K562 (cell line): ENCODE data around the gene NUP188. TPM values are rescaled to one million over a fixed set of nuclear protein-coding genes. Genes with fewer than 3 reads are reported as not detected.

ENCODE experiments used
- CTCFL ChIP-seq: IDR thresholded peaks from 2 replicates; pipeline ENCODE4 v1.6.1; 2011; ENCODE audit warnings: borderline replicate concordance, low read depth, mild to moderate bottlenecking, moderate library complexity, low read length; ENCODE audit not compliant: insufficient read depth, poor library complexity, severe bottlenecking
- ELF2 ChIP-seq: fragments of 250-450 bp; sonication (Bioruptor Pico); IDR thresholded peaks from 2 replicates; pipeline ENCODE4 v1.5.0; 2021; ENCODE audit warnings: mild to moderate bottlenecking
- RBBP5 ChIP-seq: fragments of 200-600 bp; sonication (generic); IDR thresholded peaks from 2 replicates; pipeline ENCODE4 v1.6.1; 2012; ENCODE audit warnings: borderline replicate concordance, mild to moderate bottlenecking, low read length, control low read depth, inconsistent platforms; ENCODE audit not compliant: insufficient read depth, poor library complexity, severe bottlenecking
- RUNX1 ChIP-seq: sonication (generic); IDR thresholded peaks from 2 replicates; pipeline ENCODE4 v1.6.1; 2016; ENCODE audit warnings: antibody characterized with exemption, low read depth
- TEAD4 ChIP-seq, 2 experiments: sonication (generic) in 1 of 2; formaldehyde crosslinking in 1 of 2; IDR thresholded peaks; 2 replicates each; pipeline versions ENCODE4 v1.6.1 to v1.8.0; 2012 to 2022; ENCODE audit warnings: borderline replicate concordance in 1 of 2, inconsistent platforms in 1 of 2, low read length in 1 of 2, mild to moderate bottlenecking in 1 of 2, missing genetic modification reagents in 1 of 2
- THRB ChIP-seq: fragments of 450-650 bp; formaldehyde crosslinking; conservative IDR thresholded peaks from 2 replicates; pipeline ENCODE4 v1.4.0; 2022; ENCODE audit warnings: mild to moderate bottlenecking, missing genetic modification characterization
- polyA plus RNA-seq, 8 experiments: library from polyadenylated mRNA; depleted of rRNA in 4 of 8; stranded (reverse) in 5 of 8; unstranded in 3 of 8; fragments of >200 nt; fragmentation: Nextera tagmentation in 2 of 8; fragmentation: Illumina TruSeq in 1 of 8; extraction: Ambion mirVana in 2 of 8; extraction: Trizol in 1 of 8; gene quantifications; 2 replicates each; pipeline versions ENCODE4 v1.2.1 to v1.2.3, GENCODE V29; 2011 to 2014; ENCODE audit warnings: inconsistent platforms in 1 of 8, missing spikeins in 1 of 8
- total RNA-seq, 7 experiments: library from RNA; depleted of rRNA in 6 of 7; stranded (reverse); fragments of >200 nt in 6 of 7; fragmentation: Illumina TruSeq in 2 of 7; extraction: Trizol in 2 of 7; gene quantifications; 2 replicates each; pipeline versions ENCODE4 v1.2.1 to v1.2.3, GENCODE V29; 2011 to 2021; ENCODE audit warnings: low replicate concordance in 1 of 7
- TF ChIP-seq, protein P1 (sequence below): fragments of 250-450 bp; sonication (Bioruptor Pico); IDR thresholded peaks from 2 replicates; pipeline ENCODE4 v1.4.0; 2020
- TF ChIP-seq, protein P2 (sequence below): fragments of 450-650 bp; IDR thresholded peaks from 2 replicates; pipeline ENCODE4 v1.7.1; 2018; ENCODE audit warnings: mild to moderate bottlenecking, low read depth; ENCODE audit not compliant: partially characterized antibody
- TF ChIP-seq, protein P3 (sequence below): fragments of 200-800 bp; sonication (Bioruptor generic); IDR thresholded peaks from 2 replicates; pipeline ENCODE4 v1.6.1; 2017; ENCODE audit warnings: missing genetic modification characterization, missing compliant biosample characterization

The NUP188 gene
- total and polyA plus RNA-seq, 9 of the 15 experiments (the other 6 are each of a cell fraction or from before 2014, with no cell fraction given), result 11.7 to 135 (median 70.6) TPM

GRCh38 chr9:128947527-128948301 lies at the start of gene NUP188, which contains the start of gene DOLK (continued):
- TF ChIP-seq, protein P1, sequence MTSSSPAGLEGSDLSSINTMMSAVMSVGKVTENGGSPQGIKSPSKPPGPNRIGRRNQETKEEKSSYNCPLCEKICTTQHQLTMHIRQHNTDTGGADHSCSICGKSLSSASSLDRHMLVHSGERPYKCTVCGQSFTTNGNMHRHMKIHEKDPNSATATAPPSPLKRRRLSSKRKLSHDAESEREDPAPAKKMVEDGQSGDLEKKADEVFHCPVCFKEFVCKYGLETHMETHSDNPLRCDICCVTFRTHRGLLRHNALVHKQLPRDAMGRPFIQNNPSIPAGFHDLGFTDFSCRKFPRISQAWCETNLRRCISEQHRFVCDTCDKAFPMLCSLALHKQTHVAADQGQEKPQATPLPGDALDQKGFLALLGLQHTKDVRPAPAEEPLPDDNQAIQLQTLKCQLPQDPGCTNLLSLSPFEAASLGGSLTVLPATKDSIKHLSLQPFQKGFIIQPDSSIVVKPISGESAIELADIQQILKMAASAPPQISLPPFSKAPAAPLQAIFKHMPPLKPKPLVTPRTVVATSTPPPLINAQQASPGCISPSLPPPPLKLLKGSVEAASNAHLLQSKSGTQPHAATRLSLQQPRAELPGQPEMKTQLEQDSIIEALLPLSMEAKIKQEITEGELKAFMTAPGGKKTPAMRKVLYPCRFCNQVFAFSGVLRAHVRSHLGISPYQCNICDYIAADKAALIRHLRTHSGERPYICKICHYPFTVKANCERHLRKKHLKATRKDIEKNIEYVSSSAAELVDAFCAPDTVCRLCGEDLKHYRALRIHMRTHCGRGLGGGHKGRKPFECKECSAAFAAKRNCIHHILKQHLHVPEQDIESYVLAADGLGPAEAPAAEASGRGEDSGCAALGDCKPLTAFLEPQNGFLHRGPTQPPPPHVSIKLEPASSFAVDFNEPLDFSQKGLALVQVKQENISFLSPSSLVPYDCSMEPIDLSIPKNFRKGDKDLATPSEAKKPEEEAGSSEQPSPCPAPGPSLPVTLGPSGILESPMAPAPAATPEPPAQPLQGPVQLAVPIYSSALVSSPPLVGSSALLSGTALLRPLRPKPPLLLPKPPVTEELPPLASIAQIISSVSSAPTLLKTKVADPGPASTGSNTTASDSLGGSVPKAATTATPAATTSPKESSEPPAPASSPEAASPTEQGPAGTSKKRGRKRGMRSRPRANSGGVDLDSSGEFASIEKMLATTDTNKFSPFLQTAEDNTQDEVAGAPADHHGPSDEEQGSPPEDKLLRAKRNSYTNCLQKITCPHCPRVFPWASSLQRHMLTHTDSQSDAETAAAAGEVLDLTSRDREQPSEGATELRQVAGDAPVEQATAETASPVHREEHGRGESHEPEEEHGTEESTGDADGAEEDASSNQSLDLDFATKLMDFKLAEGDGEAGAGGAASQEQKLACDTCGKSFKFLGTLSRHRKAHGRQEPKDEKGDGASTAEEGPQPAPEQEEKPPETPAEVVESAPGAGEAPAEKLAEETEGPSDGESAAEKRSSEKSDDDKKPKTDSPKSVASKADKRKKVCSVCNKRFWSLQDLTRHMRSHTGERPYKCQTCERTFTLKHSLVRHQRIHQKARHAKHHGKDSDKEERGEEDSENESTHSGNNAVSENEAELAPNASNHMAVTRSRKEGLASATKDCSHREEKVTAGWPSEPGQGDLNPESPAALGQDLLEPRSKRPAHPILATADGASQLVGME (CRISPR knock-in tag), result peak; percentile 22; the same call in 1 of the 2 replicates
- TF ChIP-seq ELF2 (CRISPR knock-in tag) (no peak), RUNX1 (no peak), THRB (CRISPR knock-in tag) (no peak), RBBP5 (peak; percentile 88), TEAD4 (IDR thresholded peaks at IDR 0.05; ENCODE audit: low read length) (peak; percentile 35; the same call in 1 of the 2 replicates), TEAD4 (CRISPR knock-in tag; IDR thresholded peaks at IDR 0.05; ENCODE audit: borderline replicate concordance) (no peak), CTCFL (no peak)
- TF ChIP-seq, protein P2, sequence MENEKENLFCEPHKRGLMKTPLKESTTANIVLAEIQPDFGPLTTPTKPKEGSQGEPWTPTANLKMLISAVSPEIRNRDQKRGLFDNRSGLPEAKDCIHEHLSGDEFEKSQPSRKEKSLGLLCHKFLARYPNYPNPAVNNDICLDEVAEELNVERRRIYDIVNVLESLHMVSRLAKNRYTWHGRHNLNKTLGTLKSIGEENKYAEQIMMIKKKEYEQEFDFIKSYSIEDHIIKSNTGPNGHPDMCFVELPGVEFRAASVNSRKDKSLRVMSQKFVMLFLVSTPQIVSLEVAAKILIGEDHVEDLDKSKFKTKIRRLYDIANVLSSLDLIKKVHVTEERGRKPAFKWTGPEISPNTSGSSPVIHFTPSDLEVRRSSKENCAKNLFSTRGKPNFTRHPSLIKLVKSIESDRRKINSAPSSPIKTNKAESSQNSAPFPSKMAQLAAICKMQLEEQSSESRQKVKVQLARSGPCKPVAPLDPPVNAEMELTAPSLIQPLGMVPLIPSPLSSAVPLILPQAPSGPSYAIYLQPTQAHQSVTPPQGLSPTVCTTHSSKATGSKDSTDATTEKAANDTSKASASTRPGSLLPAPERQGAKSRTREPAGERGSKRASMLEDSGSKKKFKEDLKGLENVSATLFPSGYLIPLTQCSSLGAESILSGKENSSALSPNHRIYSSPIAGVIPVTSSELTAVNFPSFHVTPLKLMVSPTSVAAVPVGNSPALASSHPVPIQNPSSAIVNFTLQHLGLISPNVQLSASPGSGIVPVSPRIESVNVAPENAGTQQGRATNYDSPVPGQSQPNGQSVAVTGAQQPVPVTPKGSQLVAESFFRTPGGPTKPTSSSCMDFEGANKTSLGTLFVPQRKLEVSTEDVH, result peak; percentile 17
- TF ChIP-seq, protein P3, sequence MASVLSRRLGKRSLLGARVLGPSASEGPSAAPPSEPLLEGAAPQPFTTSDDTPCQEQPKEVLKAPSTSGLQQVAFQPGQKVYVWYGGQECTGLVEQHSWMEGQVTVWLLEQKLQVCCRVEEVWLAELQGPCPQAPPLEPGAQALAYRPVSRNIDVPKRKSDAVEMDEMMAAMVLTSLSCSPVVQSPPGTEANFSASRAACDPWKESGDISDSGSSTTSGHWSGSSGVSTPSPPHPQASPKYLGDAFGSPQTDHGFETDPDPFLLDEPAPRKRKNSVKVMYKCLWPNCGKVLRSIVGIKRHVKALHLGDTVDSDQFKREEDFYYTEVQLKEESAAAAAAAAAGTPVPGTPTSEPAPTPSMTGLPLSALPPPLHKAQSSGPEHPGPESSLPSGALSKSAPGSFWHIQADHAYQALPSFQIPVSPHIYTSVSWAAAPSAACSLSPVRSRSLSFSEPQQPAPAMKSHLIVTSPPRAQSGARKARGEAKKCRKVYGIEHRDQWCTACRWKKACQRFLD (CRISPR knock-in tag), result peak; percentile 61; the same call in 1 of the 2 replicates
